Thoracic aorta (tissue), 2 donors: ENCODE data around the gene ARID1A. TPM values are rescaled to one million over a fixed set of nuclear protein-coding genes. Genes with fewer than 3 reads are reported as not detected.

Source experiments
- ATAC-seq: fragments of 150-250 bp; one replicate; pipeline ENCODE4 v1.8.0; 2017; ENCODE audit warnings: low read depth; ENCODE audit not compliant: insufficient number of reproducible peaks, low FRiP score
- DNase-seq: peaks from one replicate; pipeline ENCODE4 v3.0.0-alpha.2; 2020; ENCODE audit warnings: low spot score
- H3K27ac ChIP-seq, 2 donors: fragments of 200-600 bp; sonication (generic); 1 replicate in 1 of 2; 2 replicates in 1 of 2; pipeline ENCODE4 v1.5.1; 2016; ENCODE audit warnings: mild to moderate bottlenecking in 2 of 2, moderate library complexity in 2 of 2
- H3K27me3 ChIP-seq: fragments of 200-600 bp; sonication (generic); replicated peaks from 2 replicates; pipeline ENCODE4 v1.6.0; 2016; ENCODE audit warnings: mild to moderate bottlenecking; ENCODE audit not compliant: insufficient read depth
- H3K36me3 ChIP-seq: fragments of 200-600 bp; sonication (generic); one replicate; pipeline ENCODE4 v1.5.1; 2016
- H3K4me1 ChIP-seq, 2 donors: fragments of 200-600 bp; sonication (generic); 1 replicate in 1 of 2; 2 replicates in 1 of 2; pipeline versions ENCODE4 v1.5.1 to v1.6.0; 2016; ENCODE audit warnings: low read depth in 2 of 2, mild to moderate bottlenecking in 1 of 2; ENCODE audit not compliant: control insufficient read depth in 1 of 2
- H3K4me3 ChIP-seq: fragments of 200-600 bp; sonication (generic); 2 replicates; pipeline ENCODE4 v1.5.1; 2016; ENCODE audit warnings: mild to moderate bottlenecking
- H3K9me3 ChIP-seq: fragments of 200-600 bp; sonication (generic); 2 replicates; pipeline ENCODE4 v1.5.1; 2016
- CTCF ChIP-seq: fragments of 200-600 bp; sonication (generic); IDR thresholded peaks from one replicate; pipeline ENCODE4 v1.5.1; 2019; ENCODE audit warnings: antibody characterized with exemption
- total RNA-seq, 2 donors: library from RNA; depleted of rRNA; stranded (reverse); fragments of >200 nt; gene quantifications; one replicate each; pipeline versions ENCODE4 v1.1.0 to v1.2.3, GENCODE V29; 2016

ARID1A gene
- total RNA-seq, 2 donors from 2014 or later: 53.6 to 69.2 TPM

DNA sequence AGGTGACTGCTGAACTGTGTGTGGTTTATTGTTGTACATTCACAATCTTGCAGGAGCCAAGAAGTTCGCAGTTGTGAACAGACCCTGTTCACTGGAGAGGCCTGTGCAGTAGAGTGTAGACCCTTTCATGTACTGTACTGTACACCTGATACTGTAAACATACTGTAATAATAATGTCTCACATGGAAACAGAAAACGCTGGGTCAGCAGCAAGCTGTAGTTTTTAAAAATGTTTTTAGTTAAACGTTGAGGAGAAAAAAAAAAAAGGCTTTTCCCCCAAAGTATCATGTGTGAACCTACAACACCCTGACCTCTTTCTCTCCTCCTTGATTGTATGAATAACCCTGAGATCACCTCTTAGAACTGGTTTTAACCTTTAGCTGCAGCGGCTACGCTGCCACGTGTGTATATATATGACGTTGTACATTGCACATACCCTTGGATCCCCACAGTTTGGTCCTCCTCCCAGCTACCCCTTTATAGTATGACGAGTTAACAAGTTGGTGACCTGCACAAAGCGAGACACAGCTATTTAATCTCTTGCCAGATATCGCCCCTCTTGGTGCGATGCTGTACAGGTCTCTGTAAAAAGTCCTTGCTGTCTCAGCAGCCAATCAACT lies 85.5 kb downstream of the ARID1A start:
- DNase-seq: no peak
- Histone ChIP-seq H3K27ac (peak overlapping the region in 1 of 2 donors; percentile 29), H3K27me3 (no peaks in the 10 kb centered on the region), H3K9me3 (no peaks in the 10 kb centered on the region), H3K4me3 (no peak overlapping the region), H3K4me1 (peaks cover 19 to 22% of the 10 kb centered on the region in 2 donors), H3K36me3 (peaks cover 43% of the 10 kb centered on the region)
- no peak for ATAC-seq
- no peak for TF ChIP-seq CTCF

- DNase-seq: no peak
- Histone ChIP-seq H3K4me1 (peaks cover 29 to 33% of the 10 kb centered on the region in 2 donors), H3K36me3 (peaks cover 31% of the 10 kb centered on the region), H3K9me3 (no peaks in the 10 kb centered on the region), H3K4me3 (no peak overlapping the region), H3K27me3 (no peaks in the 10 kb centered on the region), H3K27ac (peak overlapping the region in 1 of 2 donors; percentile 21)
- TF ChIP-seq CTCF: no peak
- ATAC-seq: no peak
Observed at GRCh38 chr1:26782521-26783212, 86.9 kb downstream of the ARID1A start.

- peaks cover 29 to 36% of the 10 kb centered on the region in 2 donors for H3K4me1 ChIP-seq
- H3K4me3 ChIP-seq: no peak overlapping the region
- ATAC-seq (no peak), DNase-seq (no peak)
- H3K9me3 ChIP-seq: no peaks in the 10 kb centered on the region
- H3K27me3 ChIP-seq: no peaks in the 10 kb centered on the region
- H3K36me3 ChIP-seq: peaks cover 22% of the 10 kb centered on the region
- TF ChIP-seq CTCF: no peak
- H3K27ac ChIP-seq: peak overlapping the region; percentile 31 to 99
Observed at GRCh38 chr1:26783646-26784022, 87.8 kb downstream of the ARID1A start.

DNA sequence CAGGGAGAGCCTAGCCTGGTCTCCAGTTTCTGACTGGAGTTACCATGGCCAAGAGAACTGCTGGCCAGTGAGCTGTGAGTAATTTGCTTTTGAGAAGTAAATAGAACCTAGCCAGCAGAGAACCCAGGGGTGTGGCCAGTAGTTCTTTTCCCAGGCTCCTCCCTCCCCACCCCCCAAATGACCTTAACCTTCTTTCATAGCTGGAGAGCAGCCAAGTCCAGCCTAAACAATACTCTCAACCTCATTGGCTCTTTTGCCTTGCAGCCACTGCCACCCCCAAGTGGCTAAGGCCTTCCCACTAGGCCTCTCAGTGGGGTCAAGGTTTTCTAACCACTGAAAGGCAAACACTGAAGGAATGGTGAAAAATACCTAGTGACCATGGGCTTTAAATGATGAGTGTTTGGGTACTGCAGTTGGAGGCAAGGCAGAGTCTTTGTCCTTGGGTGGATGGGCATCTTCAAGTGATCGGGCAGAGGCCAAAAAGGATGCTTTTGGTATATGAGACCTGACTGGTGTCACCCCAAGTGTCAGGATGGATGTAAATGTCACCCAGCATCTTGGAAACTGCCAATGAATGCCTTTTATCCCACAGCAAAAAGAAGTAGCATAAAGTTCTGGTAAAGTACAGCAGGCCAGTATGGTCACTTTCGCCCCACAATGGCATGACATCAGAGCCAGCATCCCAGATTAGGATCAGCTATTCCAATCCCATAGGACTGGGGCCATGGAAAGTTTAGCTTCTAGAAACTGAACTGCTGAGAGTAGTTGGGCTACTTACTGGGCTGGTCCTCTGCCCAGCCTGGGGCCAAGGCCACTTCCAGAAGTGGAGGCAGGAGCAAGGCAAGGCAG lies 88.4 kb downstream of the ARID1A start:
- Histone ChIP-seq H3K36me3 (peaks cover 16% of the 10 kb centered on the region), H3K27ac (peak overlapping the region; percentile 31 to 99), H3K4me1 (peaks cover 29 to 39% of the 10 kb centered on the region in 2 donors), H3K27me3 (no peaks in the 10 kb centered on the region), H3K9me3 (no peaks in the 10 kb centered on the region), H3K4me3 (no peak overlapping the region)
- ATAC-seq (no peak), DNase-seq (no peak)
- no peak for TF ChIP-seq CTCF

- TF ChIP-seq CTCF: no peak
- Histone ChIP-seq H3K27me3 (no peaks in the 10 kb centered on the region), H3K36me3 (peaks cover 10% of the 10 kb centered on the region), H3K27ac (peak overlapping the region; percentile 31 to 99), H3K4me3 (no peak overlapping the region), H3K9me3 (no peaks in the 10 kb centered on the region), H3K4me1 (peaks cover 29 to 39% of the 10 kb centered on the region in 2 donors)
- ATAC-seq: no peak
- DNase-seq: no peak
Observed at GRCh38 chr1:26784886-26785285, 89.1 kb downstream of the ARID1A start.
